Liver (tissue), 9 donors: ENCODE data around the gene RAB4A. TPM values are rescaled to one million over a fixed set of nuclear protein-coding genes. Genes with fewer than 3 reads are reported as not detected.

Experiments used
- DNase-seq: peaks from one replicate; pipeline ENCODE4 v3.0.0-alpha.2; 2017; ENCODE audit warnings: low spot score
- H3K27ac ChIP-seq, 2 donors: one replicate each; pipeline ENCODE4 v1.7.0; 2013; ENCODE audit warnings: inconsistent platforms in 2 of 2, low read length in 2 of 2, control low read depth in 1 of 2, low read depth in 1 of 2, mild to moderate bottlenecking in 1 of 2
- H3K27me3 ChIP-seq, 4 donors: one replicate each; pipeline versions ENCODE4 v1.6.1 to v1.7.0; 2013; ENCODE audit warnings: low read length in 3 of 4, inconsistent platforms in 1 of 4, mild to moderate bottlenecking in 1 of 4, moderate library complexity in 1 of 4; ENCODE audit not compliant: control insufficient read depth in 4 of 4, insufficient read depth in 4 of 4
- H3K36me3 ChIP-seq, 4 donors: one replicate each; pipeline versions ENCODE4 v1.6.1 to v1.7.0; 2013; ENCODE audit warnings: low read length in 3 of 4, mild to moderate bottlenecking in 3 of 4, low read depth in 1 of 4, moderate library complexity in 1 of 4; ENCODE audit not compliant: control insufficient read depth in 4 of 4, insufficient read depth in 3 of 4
- H3K4me1 ChIP-seq, 4 donors: one replicate each; pipeline versions ENCODE4 v1.6.1 to v1.7.0; 2013; ENCODE audit warnings: low read length in 3 of 4, mild to moderate bottlenecking in 3 of 4, moderate library complexity in 1 of 4; ENCODE audit not compliant: control insufficient read depth in 4 of 4, insufficient read depth in 4 of 4
- H3K4me3 ChIP-seq, 3 donors: one replicate each; pipeline versions ENCODE4 v1.6.1 to v1.7.0; 2013; ENCODE audit warnings: low read length in 3 of 3, control low read depth in 1 of 3, low read depth in 1 of 3, mild to moderate bottlenecking in 1 of 3
- H3K9ac ChIP-seq, 2 donors: one replicate each; pipeline ENCODE4 v1.7.0; 2013; ENCODE audit warnings: low read length in 2 of 2, mild to moderate bottlenecking in 2 of 2, moderate library complexity in 2 of 2, control low read depth in 1 of 2, low read depth in 1 of 2
- H3K9me3 ChIP-seq, 4 donors: one replicate each; pipeline versions ENCODE4 v1.6.1 to v1.7.0; 2013; ENCODE audit warnings: low read length in 3 of 4; ENCODE audit not compliant: control insufficient read depth in 4 of 4
- ATF3 ChIP-seq: IDR thresholded peaks from 2 replicates; pipeline ENCODE4 v1.6.1; 2016; ENCODE audit warnings: antibody characterized with exemption
- EGR1 ChIP-seq, 2 donors: IDR thresholded peaks; 2 replicates each; pipeline ENCODE4 v1.6.1; 2016 to 2018; ENCODE audit warnings: antibody characterized with exemption in 2 of 2, low read depth in 2 of 2
- FOXA1 ChIP-seq: IDR thresholded peaks from 2 replicates; pipeline ENCODE4 v1.6.1; 2016; ENCODE audit warnings: antibody characterized with exemption
- FOXA2 ChIP-seq: IDR thresholded peaks from 2 replicates; pipeline ENCODE4 v1.6.1; 2016; ENCODE audit warnings: antibody characterized with exemption
- GABPA ChIP-seq, 2 donors: IDR thresholded peaks in 1 of 2; conservative IDR thresholded peaks in 1 of 2; 2 replicates each; pipeline ENCODE4 v1.6.1; 2016; ENCODE audit warnings: antibody characterized with exemption in 2 of 2, mild to moderate bottlenecking in 1 of 2, moderate library complexity in 1 of 2
- HNF4G ChIP-seq: IDR thresholded peaks from 2 replicates; pipeline ENCODE4 v1.6.1; 2016; ENCODE audit warnings: antibody characterized with exemption
- JUND ChIP-seq, 2 donors: IDR thresholded peaks; 2 replicates each; pipeline ENCODE4 v1.6.1; 2016; ENCODE audit warnings: antibody characterized with exemption in 2 of 2
- NR2F2 ChIP-seq: IDR thresholded peaks from 2 replicates; pipeline ENCODE4 v1.6.1; 2016; ENCODE audit warnings: antibody characterized with exemption
- RAD21 ChIP-seq, 2 donors: IDR thresholded peaks; 2 replicates each; pipeline ENCODE4 v1.6.1; 2016; ENCODE audit warnings: antibody characterized with exemption in 2 of 2, mild to moderate bottlenecking in 2 of 2
- RXRA ChIP-seq, 2 donors: IDR thresholded peaks; 2 replicates each; pipeline ENCODE4 v1.6.1; 2017 to 2018; ENCODE audit warnings: antibody characterized with exemption in 2 of 2, mild to moderate bottlenecking in 1 of 2
- SP1 ChIP-seq: IDR thresholded peaks from 2 replicates; pipeline ENCODE4 v1.6.1; 2018; ENCODE audit warnings: antibody characterized with exemption, mild to moderate bottlenecking
- TAF1 ChIP-seq: conservative IDR thresholded peaks from 2 replicates; pipeline ENCODE4 v1.6.1; 2016; ENCODE audit warnings: antibody characterized with exemption, mild to moderate bottlenecking
- YY1 ChIP-seq: IDR thresholded peaks from 2 replicates; pipeline ENCODE4 v1.6.1; 2016; ENCODE audit warnings: antibody characterized with exemption, mild to moderate bottlenecking
- WGBS: extraction: QIAGEN DNeasy Blood & Tissue Kit; methylation state at CpG from one replicate; pipeline ENCODE4 v1.1.7; 2013; 5-methylcytosine and 5-hydroxymethylcytosine counted together
- polyA plus RNA-seq, 2 donors: library from polyadenylated mRNA; stranded (reverse) in 1 of 2; unstranded in 1 of 2; fragments of 200-250 nt in 1 of 2; fragments of >200 nt in 1 of 2; fragmentation: Nextera tagmentation in 1 of 2; extraction: Ambion mirVana in 1 of 2; gene quantifications; one replicate each; pipeline versions ENCODE4 v1.2.1 to v1.2.3, GENCODE V29; 2013 to 2015
- total RNA-seq, 2 donors: library from RNA; depleted of rRNA; stranded (reverse); fragments of >200 nt; gene quantifications; one replicate each; pipeline ENCODE4 v1.2.3, GENCODE V29; 2014
- TF ChIP-seq, protein P1 (sequence below): IDR thresholded peaks from 2 replicates; pipeline ENCODE4 v1.6.1; 2016; ENCODE audit warnings: antibody characterized with exemption
- TF ChIP-seq, protein P2 (sequence below): fragments of 150-350 bp; IDR thresholded peaks from 2 replicates; pipeline ENCODE4 v1.5.1; 2017; ENCODE audit warnings: improper control_type of control experiment, low read depth, low read length; ENCODE audit not compliant: missing input control
- TF ChIP-seq, protein P3 (sequence below): IDR thresholded peaks from 2 replicates; pipeline ENCODE4 v1.6.1; 2016; ENCODE audit warnings: antibody characterized with exemption
- TF ChIP-seq, protein P4 (sequence below): IDR thresholded peaks from 2 replicates; pipeline ENCODE4 v1.6.1; 2016; ENCODE audit warnings: antibody characterized with exemption, mild to moderate bottlenecking
- donor health status: healthy.
- donor health status: healthy.
- donor health status: healthy.
- donor health status: healthy.
- donor health status: healthy.

Gene RAB4A
- total and polyA plus RNA-seq, 4 donors, result 16.5 to 51.9 (median 29.5) TPM

DNA sequence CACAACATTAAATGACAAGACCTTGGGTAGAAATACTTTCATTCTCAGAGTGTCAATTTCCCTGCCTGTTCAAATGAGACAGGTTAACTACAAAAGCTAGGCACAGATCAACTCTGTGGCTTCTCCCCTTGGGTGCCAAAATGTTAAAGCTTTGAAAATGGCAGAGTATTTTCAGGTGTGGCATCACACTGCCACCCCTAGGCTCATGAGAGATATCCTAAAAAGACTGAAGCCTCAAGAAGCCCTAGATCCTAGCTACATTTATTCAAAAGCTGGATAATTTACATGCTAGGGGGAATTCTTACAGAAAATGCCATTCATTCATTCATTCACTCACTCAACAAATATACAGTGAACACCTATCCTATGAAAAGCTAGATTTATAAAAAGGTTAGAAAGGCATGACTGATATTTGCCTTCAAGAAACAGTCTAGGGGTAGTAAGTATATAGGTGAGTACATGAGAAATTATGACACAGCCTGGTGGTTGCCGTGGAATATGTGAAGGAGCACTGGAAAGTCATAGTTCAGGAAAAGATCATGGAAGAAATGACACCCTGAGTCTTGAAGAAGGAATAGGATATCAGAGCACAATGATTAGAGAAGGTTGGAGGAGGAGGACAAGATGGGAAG is 15.9 kb upstream of the RAB4A start:
- no peak overlapping the region for H3K9ac ChIP-seq
- TF ChIP-seq RXRA (IDR thresholded peaks at IDR 0.05) (no peak), TAF1 (no peak), RAD21 (IDR thresholded peaks at IDR 0.05) (peak; percentile 86), SP1 (no peak), GABPA (IDR thresholded peaks at IDR 0.05 in 1 of 2, conservative IDR thresholded peaks at IDR 0.05 in 1 of 2) (no peak), EGR1 (IDR thresholded peaks at IDR 0.05; ENCODE audit: low read depth in 2 of 2) (no peak)
- TF ChIP-seq, protein P1, sequence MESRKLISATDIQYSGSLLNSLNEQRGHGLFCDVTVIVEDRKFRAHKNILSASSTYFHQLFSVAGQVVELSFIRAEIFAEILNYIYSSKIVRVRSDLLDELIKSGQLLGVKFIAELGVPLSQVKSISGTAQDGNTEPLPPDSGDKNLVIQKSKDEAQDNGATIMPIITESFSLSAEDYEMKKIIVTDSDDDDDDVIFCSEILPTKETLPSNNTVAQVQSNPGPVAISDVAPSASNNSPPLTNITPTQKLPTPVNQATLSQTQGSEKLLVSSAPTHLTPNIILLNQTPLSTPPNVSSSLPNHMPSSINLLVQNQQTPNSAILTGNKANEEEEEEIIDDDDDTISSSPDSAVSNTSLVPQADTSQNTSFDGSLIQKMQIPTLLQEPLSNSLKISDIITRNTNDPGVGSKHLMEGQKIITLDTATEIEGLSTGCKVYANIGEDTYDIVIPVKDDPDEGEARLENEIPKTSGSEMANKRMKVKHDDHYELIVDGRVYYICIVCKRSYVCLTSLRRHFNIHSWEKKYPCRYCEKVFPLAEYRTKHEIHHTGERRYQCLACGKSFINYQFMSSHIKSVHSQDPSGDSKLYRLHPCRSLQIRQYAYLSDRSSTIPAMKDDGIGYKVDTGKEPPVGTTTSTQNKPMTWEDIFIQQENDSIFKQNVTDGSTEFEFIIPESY, result no peak
- TF ChIP-seq, protein P2, sequence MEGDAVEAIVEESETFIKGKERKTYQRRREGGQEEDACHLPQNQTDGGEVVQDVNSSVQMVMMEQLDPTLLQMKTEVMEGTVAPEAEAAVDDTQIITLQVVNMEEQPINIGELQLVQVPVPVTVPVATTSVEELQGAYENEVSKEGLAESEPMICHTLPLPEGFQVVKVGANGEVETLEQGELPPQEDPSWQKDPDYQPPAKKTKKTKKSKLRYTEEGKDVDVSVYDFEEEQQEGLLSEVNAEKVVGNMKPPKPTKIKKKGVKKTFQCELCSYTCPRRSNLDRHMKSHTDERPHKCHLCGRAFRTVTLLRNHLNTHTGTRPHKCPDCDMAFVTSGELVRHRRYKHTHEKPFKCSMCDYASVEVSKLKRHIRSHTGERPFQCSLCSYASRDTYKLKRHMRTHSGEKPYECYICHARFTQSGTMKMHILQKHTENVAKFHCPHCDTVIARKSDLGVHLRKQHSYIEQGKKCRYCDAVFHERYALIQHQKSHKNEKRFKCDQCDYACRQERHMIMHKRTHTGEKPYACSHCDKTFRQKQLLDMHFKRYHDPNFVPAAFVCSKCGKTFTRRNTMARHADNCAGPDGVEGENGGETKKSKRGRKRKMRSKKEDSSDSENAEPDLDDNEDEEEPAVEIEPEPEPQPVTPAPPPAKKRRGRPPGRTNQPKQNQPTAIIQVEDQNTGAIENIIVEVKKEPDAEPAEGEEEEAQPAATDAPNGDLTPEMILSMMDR, result peak; percentile 46
- no peaks in the 10 kb centered on the region for H3K36me3 ChIP-seq
- H3K27me3 ChIP-seq, result no peaks in the 10 kb centered on the region
- H3K9me3 ChIP-seq, result no peaks in the 10 kb centered on the region
- no peak overlapping the region for H3K4me3 ChIP-seq
- H3K27ac ChIP-seq, result no peak overlapping the region
- peaks cover 0 to 4% (median 2%) of the 10 kb centered on the region in 4 donors for H3K4me1 ChIP-seq
- 75% methylated on average over 1 of the region's 1 CpG for WGBS
- no peak for DNase-seq

DNA sequence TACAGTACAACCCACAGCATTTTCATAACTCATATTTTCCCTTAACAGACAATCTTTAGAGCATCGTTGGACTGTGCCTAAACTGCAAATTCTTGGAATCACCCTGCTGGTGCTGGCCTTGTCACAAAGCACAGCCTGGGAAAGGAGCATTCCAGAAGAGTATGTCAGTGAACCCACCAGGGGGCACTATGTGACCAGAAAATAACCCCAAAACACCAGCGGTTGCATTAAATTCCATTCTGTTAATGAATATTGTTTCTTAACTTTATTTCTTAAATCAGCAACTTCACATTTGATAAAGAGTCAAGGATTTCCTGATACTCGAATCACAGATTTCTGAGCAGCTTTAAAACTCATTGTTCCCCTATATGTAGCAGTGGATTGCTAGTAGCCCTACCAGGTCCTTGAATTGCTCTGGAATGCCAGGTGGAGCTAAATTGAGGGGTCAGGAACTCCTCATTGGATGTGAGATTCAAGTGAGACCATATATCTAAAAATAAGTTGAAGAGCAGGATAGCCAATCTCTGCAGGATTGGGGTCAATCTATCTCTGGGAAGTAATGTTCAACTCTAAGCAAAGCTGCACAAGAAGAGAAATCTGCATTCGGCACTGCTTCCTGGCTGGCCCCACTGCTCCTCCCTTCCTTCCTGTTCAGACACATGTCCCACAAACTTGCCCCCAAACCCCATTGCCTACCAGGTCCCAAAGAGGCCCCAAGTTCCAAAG is 12.7 kb upstream of the RAB4A start:
- peak; percentile 66 for DNase-seq
- TF ChIP-seq, protein P3, sequence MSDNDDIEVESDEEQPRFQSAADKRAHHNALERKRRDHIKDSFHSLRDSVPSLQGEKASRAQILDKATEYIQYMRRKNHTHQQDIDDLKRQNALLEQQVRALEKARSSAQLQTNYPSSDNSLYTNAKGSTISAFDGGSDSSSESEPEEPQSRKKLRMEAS, result no peak
- TF ChIP-seq ATF3 (no peak), RXRA (IDR thresholded peaks at IDR 0.05) (no peak), YY1 (no peak), RAD21 (IDR thresholded peaks at IDR 0.05) (peak; percentile 96), HNF4G (no peak), SP1 (no peak), FOXA2 (no peak), NR2F2 (no peak), EGR1 (IDR thresholded peaks at IDR 0.05; ENCODE audit: low read depth in 2 of 2) (no peak), FOXA1 (no peak), JUND (IDR thresholded peaks at IDR 0.05) (no peak)
- TF ChIP-seq, protein P2, result peak; percentile 93
- TF ChIP-seq, protein P4, sequence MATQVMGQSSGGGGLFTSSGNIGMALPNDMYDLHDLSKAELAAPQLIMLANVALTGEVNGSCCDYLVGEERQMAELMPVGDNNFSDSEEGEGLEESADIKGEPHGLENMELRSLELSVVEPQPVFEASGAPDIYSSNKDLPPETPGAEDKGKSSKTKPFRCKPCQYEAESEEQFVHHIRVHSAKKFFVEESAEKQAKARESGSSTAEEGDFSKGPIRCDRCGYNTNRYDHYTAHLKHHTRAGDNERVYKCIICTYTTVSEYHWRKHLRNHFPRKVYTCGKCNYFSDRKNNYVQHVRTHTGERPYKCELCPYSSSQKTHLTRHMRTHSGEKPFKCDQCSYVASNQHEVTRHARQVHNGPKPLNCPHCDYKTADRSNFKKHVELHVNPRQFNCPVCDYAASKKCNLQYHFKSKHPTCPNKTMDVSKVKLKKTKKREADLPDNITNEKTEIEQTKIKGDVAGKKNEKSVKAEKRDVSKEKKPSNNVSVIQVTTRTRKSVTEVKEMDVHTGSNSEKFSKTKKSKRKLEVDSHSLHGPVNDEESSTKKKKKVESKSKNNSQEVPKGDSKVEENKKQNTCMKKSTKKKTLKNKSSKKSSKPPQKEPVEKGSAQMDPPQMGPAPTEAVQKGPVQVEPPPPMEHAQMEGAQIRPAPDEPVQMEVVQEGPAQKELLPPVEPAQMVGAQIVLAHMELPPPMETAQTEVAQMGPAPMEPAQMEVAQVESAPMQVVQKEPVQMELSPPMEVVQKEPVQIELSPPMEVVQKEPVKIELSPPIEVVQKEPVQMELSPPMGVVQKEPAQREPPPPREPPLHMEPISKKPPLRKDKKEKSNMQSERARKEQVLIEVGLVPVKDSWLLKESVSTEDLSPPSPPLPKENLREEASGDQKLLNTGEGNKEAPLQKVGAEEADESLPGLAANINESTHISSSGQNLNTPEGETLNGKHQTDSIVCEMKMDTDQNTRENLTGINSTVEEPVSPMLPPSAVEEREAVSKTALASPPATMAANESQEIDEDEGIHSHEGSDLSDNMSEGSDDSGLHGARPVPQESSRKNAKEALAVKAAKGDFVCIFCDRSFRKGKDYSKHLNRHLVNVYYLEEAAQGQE, result no peak
- TF ChIP-seq, protein P1, result no peak
- Histone ChIP-seq H3K9ac (no peak overlapping the region), H3K27me3 (no peaks in the 10 kb centered on the region), H3K4me1 (peaks cover 0 to 4% (median 2%) of the 10 kb centered on the region in 4 donors), H3K9me3 (no peaks in the 10 kb centered on the region), H3K36me3 (no peaks in the 10 kb centered on the region), H3K4me3 (no peak overlapping the region), H3K27ac (no peak overlapping the region)
- 19% methylated on average over 4 of the region's 4 CpGs for WGBS
